DOHH2 (cell line): ENCODE measurements around the gene SLC12A7.

ENCODE experiments used
- H3F3A ChIP-seq: fragments of 200-600 bp; sonication (generic), shearing (Covaris generic); 2 replicates; pipeline ENCODE4 v1.6.0; 2016; ENCODE audit warnings: antibody characterized with exemption, mild to moderate bottlenecking; ENCODE audit not compliant: control insufficient read depth, insufficient read depth
- H3K27ac ChIP-seq: fragments of 200-600 bp; sonication (generic); 2 replicates; pipeline ENCODE4 v1.5.1; 2014; ENCODE audit warnings: low read depth, mild to moderate bottlenecking, low read length, moderate library complexity
- H3K27me3 ChIP-seq: fragments of 200-600 bp; sonication (generic); 2 replicates; pipeline ENCODE4 v1.6.1; 2014; ENCODE audit warnings: mild to moderate bottlenecking, low read length, mixed read lengths; ENCODE audit not compliant: control insufficient read depth
- H3K36me3 ChIP-seq: fragments of 200-600 bp; sonication (generic); 2 replicates; pipeline ENCODE4 v1.6.1; 2014; ENCODE audit warnings: mild to moderate bottlenecking, low read length, moderate library complexity, mixed read lengths; ENCODE audit not compliant: control insufficient read depth
- H3K4me1 ChIP-seq: fragments of 200-600 bp; sonication (generic); 2 replicates; pipeline ENCODE4 v1.6.1; 2014; ENCODE audit warnings: mild to moderate bottlenecking, low read length, mixed read lengths; ENCODE audit not compliant: control insufficient read depth
- H3K4me2 ChIP-seq: fragments of 200-600 bp; sonication (generic); 2 replicates; pipeline ENCODE4 v1.6.0; 2014; ENCODE audit warnings: mild to moderate bottlenecking, low read length, moderate library complexity
- H3K4me3 ChIP-seq: fragments of 200-600 bp; sonication (generic); 2 replicates; pipeline ENCODE4 v1.5.1; 2014; ENCODE audit warnings: mild to moderate bottlenecking, low read length, mixed read lengths
- H3K79me2 ChIP-seq: fragments of 200-600 bp; sonication (generic); 2 replicates; pipeline ENCODE4 v1.6.1; 2014; ENCODE audit warnings: mild to moderate bottlenecking, low read length, mixed read lengths; ENCODE audit not compliant: control insufficient read depth
- H3K9me2 ChIP-seq: fragments of 200-600 bp; sonication (generic); replicated peaks from 2 replicates; pipeline ENCODE4 v1.6.1; 2014; ENCODE audit warnings: mild to moderate bottlenecking, low read length, mixed read lengths; ENCODE audit not compliant: control insufficient read depth
- H3K9me3 ChIP-seq: fragments of 200-600 bp; sonication (generic); 2 replicates; pipeline ENCODE4 v1.6.1; 2014; ENCODE audit warnings: antibody characterized with exemption, low read length, mixed read lengths; ENCODE audit not compliant: control insufficient read depth, insufficient read depth
- H4K20me1 ChIP-seq: fragments of 200-600 bp; sonication (generic); 2 replicates; pipeline ENCODE4 v1.6.0; 2014; ENCODE audit warnings: low read depth, mild to moderate bottlenecking, antibody characterized with exemption, low read length, moderate library complexity; ENCODE audit not compliant: control insufficient read depth, insufficient read depth
- EZH2phosphoT487 ChIP-seq: fragments of 200-600 bp; sonication (generic); IDR thresholded peaks from 2 replicates; pipeline ENCODE4 v1.6.1; 2017; ENCODE audit warnings: borderline replicate concordance, mild to moderate bottlenecking, antibody characterized with exemption, low read length, moderate library complexity, mixed read lengths
- TF ChIP-seq, protein P1 (sequence below): fragments of 200-600 bp; sonication (generic); IDR thresholded peaks from one replicate; pipeline ENCODE4 v1.5.1; 2014; ENCODE audit warnings: antibody characterized with exemption, mild to moderate bottlenecking, low read depth, low read length; ENCODE audit not compliant: poor library complexity, severe bottlenecking

SLC12A7 gene

GRCh38 chr5:1043327-1043726 lies 68.5 kb downstream of the SLC12A7 start:
- Histone ChIP-seq H3K9me2 (no peaks in the 10 kb centered on the region), H3F3A (no peaks in the 10 kb centered on the region), H3K79me2 (no peaks in the 10 kb centered on the region), H3K27me3 (no peaks in the 10 kb centered on the region), H3K36me3 (no peaks in the 10 kb centered on the region), H3K4me3 (no peak overlapping the region), H3K4me1 (no peaks in the 10 kb centered on the region), H3K4me2 (no peak overlapping the region), H3K9me3 (peaks cover 31% of the 10 kb centered on the region; the same call in 1 of the 2 replicates), H4K20me1 (no peaks in the 10 kb centered on the region), H3K27ac (no peak overlapping the region)
- no peak for TF ChIP-seq EZH2phosphoT487
- TF ChIP-seq, protein P1, sequence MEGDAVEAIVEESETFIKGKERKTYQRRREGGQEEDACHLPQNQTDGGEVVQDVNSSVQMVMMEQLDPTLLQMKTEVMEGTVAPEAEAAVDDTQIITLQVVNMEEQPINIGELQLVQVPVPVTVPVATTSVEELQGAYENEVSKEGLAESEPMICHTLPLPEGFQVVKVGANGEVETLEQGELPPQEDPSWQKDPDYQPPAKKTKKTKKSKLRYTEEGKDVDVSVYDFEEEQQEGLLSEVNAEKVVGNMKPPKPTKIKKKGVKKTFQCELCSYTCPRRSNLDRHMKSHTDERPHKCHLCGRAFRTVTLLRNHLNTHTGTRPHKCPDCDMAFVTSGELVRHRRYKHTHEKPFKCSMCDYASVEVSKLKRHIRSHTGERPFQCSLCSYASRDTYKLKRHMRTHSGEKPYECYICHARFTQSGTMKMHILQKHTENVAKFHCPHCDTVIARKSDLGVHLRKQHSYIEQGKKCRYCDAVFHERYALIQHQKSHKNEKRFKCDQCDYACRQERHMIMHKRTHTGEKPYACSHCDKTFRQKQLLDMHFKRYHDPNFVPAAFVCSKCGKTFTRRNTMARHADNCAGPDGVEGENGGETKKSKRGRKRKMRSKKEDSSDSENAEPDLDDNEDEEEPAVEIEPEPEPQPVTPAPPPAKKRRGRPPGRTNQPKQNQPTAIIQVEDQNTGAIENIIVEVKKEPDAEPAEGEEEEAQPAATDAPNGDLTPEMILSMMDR = no peak

- no peak overlapping the region for H3K4me2 ChIP-seq
Measured at GRCh38 chr5:1042626-1043025, 69.2 kb downstream of the SLC12A7 start.

GRCh38 chr5:1041225-1042143 lies 70.4 kb downstream of the SLC12A7 start:
- no peaks in the 10 kb centered on the region for H3K9me2 ChIP-seq
- no peak overlapping the region for H3K4me3 ChIP-seq
- H3F3A ChIP-seq = no peaks in the 10 kb centered on the region
- H3K9me3 ChIP-seq = peaks cover 20% of the 10 kb centered on the region; the same call in 1 of the 2 replicates
- H4K20me1 ChIP-seq = no peaks in the 10 kb centered on the region
- H3K36me3 ChIP-seq = no peaks in the 10 kb centered on the region
- H3K27ac ChIP-seq = no peak overlapping the region
- H3K27me3 ChIP-seq = no peaks in the 10 kb centered on the region
- H3K4me2 ChIP-seq = no peak overlapping the region
- H3K79me2 ChIP-seq = no peaks in the 10 kb centered on the region
- no peaks in the 10 kb centered on the region for H3K4me1 ChIP-seq
- no peak for TF ChIP-seq EZH2phosphoT487

More at GRCh38 chr5:1042626-1043025, 69.2 kb downstream of the SLC12A7 start:
- TF ChIP-seq EZH2phosphoT487 = no peak
- TF ChIP-seq, protein P1 = no peak
- Histone ChIP-seq H3K79me2 (no peaks in the 10 kb centered on the region), H3K9me2 (no peaks in the 10 kb centered on the region), H3K4me1 (no peaks in the 10 kb centered on the region), H3K9me3 (peaks cover 26% of the 10 kb centered on the region; the same call in 1 of the 2 replicates), H4K20me1 (no peaks in the 10 kb centered on the region), H3K4me3 (no peak overlapping the region), H3K27ac (no peak overlapping the region), H3K36me3 (no peaks in the 10 kb centered on the region), H3K27me3 (no peaks in the 10 kb centered on the region), H3F3A (no peaks in the 10 kb centered on the region)

DNA sequence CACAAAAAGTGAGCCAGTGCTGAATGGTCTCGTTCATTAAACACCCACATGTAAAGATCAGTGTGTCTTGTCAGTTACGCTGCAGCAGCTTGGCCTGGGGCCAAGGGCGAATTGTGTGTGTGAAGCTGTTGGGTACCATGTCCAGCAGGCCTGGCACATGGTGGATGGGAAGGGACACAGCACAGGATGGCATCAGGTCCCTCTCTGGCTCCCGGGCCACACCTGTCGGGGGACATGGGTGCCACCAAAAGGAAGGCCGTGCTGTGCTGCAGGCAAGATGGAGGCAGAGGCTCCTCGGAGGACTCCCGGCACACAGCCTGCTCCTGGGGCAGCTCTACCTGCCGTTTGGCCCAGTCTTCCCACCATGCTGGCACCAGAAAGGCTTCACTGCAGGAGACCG lies 71.3 kb downstream of the SLC12A7 start:
- Histone ChIP-seq H3K79me2 (no peaks in the 10 kb centered on the region), H3K36me3 (no peaks in the 10 kb centered on the region), H3K27me3 (no peaks in the 10 kb centered on the region), H3K4me2 (no peak overlapping the region), H3K4me1 (no peaks in the 10 kb centered on the region), H4K20me1 (no peaks in the 10 kb centered on the region), H3K9me3 (peaks cover 10% of the 10 kb centered on the region; the same call in 1 of the 2 replicates), H3K4me3 (no peak overlapping the region), H3K27ac (no peak overlapping the region), H3K9me2 (no peaks in the 10 kb centered on the region), H3F3A (no peaks in the 10 kb centered on the region)
- TF ChIP-seq, protein P1 = no peak
- TF ChIP-seq EZH2phosphoT487 = no peak
